ENCODE results near the gene ARHGEF28.

GRCh38 chr5:73818357-73818756 lies 192.4 kb downstream of the ARHGEF28 start:
- TF ChIP-seq CTCF (IDR thresholded peaks at IDR 0.05): no peak
- TF ChIP-seq EZH2 (IDR thresholded peaks at IDR 0.05; ENCODE audit: borderline replicate concordance, insufficient read depth, low read depth, low read length, poor library complexity, severe bottlenecking): no peak

Measured in B cell (primary cell).